HCT116 (cell line): ENCODE data around the gene AK5. TPM values are rescaled to one million over a fixed set of nuclear protein-coding genes. Genes with fewer than 3 reads are reported as not detected.

Source experiments
- ATAC-seq: fragments of 200-7000 bp; cut with Tn5 transposase; 2 replicates; pipeline ENCODE4 v1.9.1; 2020; ENCODE audit warnings: mild to moderate bottlenecking, moderate library complexity
- BruUV-seq: library from RNA; stranded (reverse); fragments of 400-500 nt; replicated peaks from 2 replicates; lab custom pipeline; 2021; lab: Mats Ljungman, UMichigan
- CTCF ChIA-PET: fragments of 300-600 bp; sonication (Branson Sonifier 250); formaldehyde crosslinking; loops from one replicate; lab custom pipeline; 2021; ENCODE audit warnings: antibody characterized with exemption; lab: Charles Lee
- POLR2A ChIA-PET: fragments of 300-600, 350-600 bp; sonication (Branson Sonifier 250); formaldehyde crosslinking; loops from one replicate; lab custom pipeline; 2021; ENCODE audit warnings: antibody characterized with exemption; lab: Charles Lee
- RAD21 ChIA-PET, 2 experiments: fragments of 300-600 bp; sonication (Branson Sonifier 250); formaldehyde crosslinking; loops; one replicate each; lab custom pipeline; 2023; ENCODE audit warnings: low total read pairs in 2 of 2; ENCODE audit not compliant: uncharacterized antibody in 2 of 2, unreplicated experiment in 2 of 2, low non-redundant PET in 1 of 2; lab: Charles Lee
- DNase-seq: peaks from one replicate; pipeline ENCODE4 v3.0.0-alpha.2; 2010; ENCODE audit warnings: low read depth, low spot score
- H2AFZ ChIP-seq: fragments of 200-600 bp; shearing (Covaris generic), sonication (generic); 2 replicates; pipeline ENCODE4 v1.6.1; 2017; ENCODE audit warnings: low read depth, mixed run types, mixed read lengths, antibody characterized with exemption, low read length; ENCODE audit not compliant: poor library complexity, severe bottlenecking
- H3K27ac ChIP-seq: 2 replicates; pipeline ENCODE4 v1.5.1; 2012; ENCODE audit warnings: low read depth, low read length
- H3K27me3 ChIP-seq: fragments of 200-600 bp; sonication (generic); 2 replicates; pipeline ENCODE4 v1.6.1; 2016; ENCODE audit warnings: mixed run types, low read length, mixed read lengths; ENCODE audit not compliant: insufficient read depth
- H3K36me3 ChIP-seq, 2 experiments: fragments of 200-500 bp in 1 of 2; fragments of 200-600 bp in 1 of 2; sonication (Bioruptor generic) in 1 of 2; sonication (generic) in 1 of 2; 2 replicates each; pipeline versions ENCODE4 v1.5.1 to v1.6.1; 2014 to 2016; ENCODE audit warnings: low read length in 2 of 2, inconsistent platforms in 1 of 2, mixed read lengths in 1 of 2, mixed run types in 1 of 2; ENCODE audit not compliant: insufficient read depth in 2 of 2, control insufficient read depth in 1 of 2
- H3K4me1 ChIP-seq, 2 experiments: fragments of 200-600 bp in 1 of 2; sonication (generic) in 1 of 2; 2 replicates each; pipeline versions ENCODE4 v1.5.1 to v1.6.1; 2012 to 2017; ENCODE audit warnings: low read length in 2 of 2, inconsistent platforms in 1 of 2, mild to moderate bottlenecking in 1 of 2, mixed read lengths in 1 of 2, mixed run types in 1 of 2, moderate library complexity in 1 of 2; ENCODE audit not compliant: insufficient read depth in 2 of 2, control insufficient read depth in 1 of 2
- H3K4me2 ChIP-seq: fragments of 200-600 bp; sonication (generic); 2 replicates; pipeline ENCODE4 v1.6.1; 2017; ENCODE audit warnings: mixed run types, low read length, mixed read lengths
- H3K4me3 ChIP-seq, 2 experiments: fragments of 200-600 bp in 1 of 2; sonication (generic) in 1 of 2; replicated peaks in 1 of 2; 2 replicates each; pipeline ENCODE4 v1.5.1; 2011 to 2016; ENCODE audit warnings: low read length in 2 of 2, control low read depth in 1 of 2, low read depth in 1 of 2, mild to moderate bottlenecking in 1 of 2, mixed read lengths in 1 of 2, mixed run types in 1 of 2
- H3K79me2 ChIP-seq: fragments of 200-600 bp; sonication (generic); 2 replicates; pipeline ENCODE4 v1.6.1; 2017; ENCODE audit warnings: mild to moderate bottlenecking, mixed run types, low read length, moderate library complexity, mixed read lengths; ENCODE audit not compliant: insufficient read depth
- H3K9ac ChIP-seq: fragments of 200-600 bp; sonication (generic); 2 replicates; pipeline ENCODE4 v1.6.1; 2016; ENCODE audit warnings: low read length, mixed read lengths
- H3K9me2 ChIP-seq: fragments of 200-600 bp; sonication (generic), shearing (Covaris generic); 2 replicates; pipeline ENCODE4 v1.6.1; 2017; ENCODE audit warnings: mixed run types, mild to moderate bottlenecking, moderate library complexity; ENCODE audit not compliant: insufficient read depth
- H3K9me3 ChIP-seq, 2 experiments: fragments of 200-500 bp in 1 of 2; fragments of 200-600 bp in 1 of 2; sonication (Bioruptor generic) in 1 of 2; sonication (generic) in 1 of 2; 2 replicates each; pipeline ENCODE4 v1.6.1; 2014 to 2017; ENCODE audit warnings: low read length in 2 of 2, mixed read lengths in 2 of 2, inconsistent platforms in 1 of 2, low read depth in 1 of 2, mild to moderate bottlenecking in 1 of 2, mixed run types in 1 of 2, moderate library complexity in 1 of 2; ENCODE audit not compliant: control insufficient read depth in 1 of 2, insufficient read depth in 1 of 2
- H4K20me1 ChIP-seq: fragments of 200-600 bp; sonication (generic), shearing (Covaris generic); 2 replicates; pipeline ENCODE4 v1.6.1; 2017; ENCODE audit warnings: mixed run types, mild to moderate bottlenecking, moderate library complexity; ENCODE audit not compliant: insufficient read depth
- CBX3 ChIP-seq: IDR thresholded peaks from 2 replicates; pipeline ENCODE4 v1.6.1; 2012; ENCODE audit warnings: low read depth
- CEBPB ChIP-seq: IDR thresholded peaks from 2 replicates; pipeline ENCODE4 v1.6.1; 2012; ENCODE audit warnings: low read depth
- EGR1 ChIP-seq: IDR thresholded peaks from 2 replicates; pipeline ENCODE4 v1.6.1; 2012; ENCODE audit warnings: low read depth
- ELF1 ChIP-seq: IDR thresholded peaks from 2 replicates; pipeline ENCODE4 v1.6.1; 2012; ENCODE audit warnings: low read depth, borderline replicate concordance
- EZH2 ChIP-seq: fragments of 200-600 bp; sonication (generic); IDR thresholded peaks from 2 replicates; pipeline ENCODE4 v1.6.1; 2017; ENCODE audit warnings: antibody characterized with exemption, mixed run types
- EZH2phosphoT487 ChIP-seq: fragments of 200-600 bp; IDR thresholded peaks from 2 replicates; pipeline ENCODE4 v1.6.1; 2018; ENCODE audit warnings: antibody characterized with exemption, borderline replicate concordance
- FOSL1 ChIP-seq: IDR thresholded peaks from 2 replicates; pipeline ENCODE4 v1.6.1; 2012; ENCODE audit warnings: low read depth
- MAX ChIP-seq: IDR thresholded peaks from 2 replicates; pipeline ENCODE4 v1.6.1; 2012
- POLR2A ChIP-seq: IDR thresholded peaks from 2 replicates; pipeline ENCODE4 v1.7.0; 2011; ENCODE audit warnings: borderline replicate concordance; ENCODE audit not compliant: insufficient read depth, insufficient read length; ENCODE audit errors: extremely low read depth
- POLR2AphosphoS5 ChIP-seq: IDR thresholded peaks from 2 replicates; pipeline ENCODE4 v1.6.1; 2011; ENCODE audit warnings: mild to moderate bottlenecking, low read depth, low read length, moderate library complexity
- RAD21 ChIP-seq: IDR thresholded peaks from 2 replicates; pipeline ENCODE4 v1.6.1; 2012; ENCODE audit warnings: low read depth, mild to moderate bottlenecking
- SIN3A ChIP-seq: IDR thresholded peaks from 2 replicates; pipeline ENCODE4 v1.6.1; 2012; ENCODE audit warnings: low read depth
- SP1 ChIP-seq: IDR thresholded peaks from 2 replicates; pipeline ENCODE4 v1.6.1; 2012; ENCODE audit warnings: low read depth
- TCF7L2 ChIP-seq: IDR thresholded peaks from 2 replicates; pipeline ENCODE4 v1.7.0; 2011; ENCODE audit warnings: borderline replicate concordance, inconsistent platforms; ENCODE audit not compliant: insufficient read depth, insufficient read length; ENCODE audit errors: extremely low read depth
- YY1 ChIP-seq: IDR thresholded peaks from 2 replicates; pipeline ENCODE4 v1.6.1; 2011; ENCODE audit warnings: low read length, low read depth, moderate library complexity, mild to moderate bottlenecking; ENCODE audit not compliant: insufficient replicate concordance; ENCODE audit errors: extremely low read depth
- ZNF274 ChIP-seq: fragments of 200-500 bp; sonication (Bioruptor generic); IDR thresholded peaks from 2 replicates; pipeline ENCODE4 v1.6.1; 2014; ENCODE audit warnings: mild to moderate bottlenecking, low read depth, low read length, inconsistent platforms
- intact Hi-C: fragments of 100-400 bp; cut with micrococcal nuclease; formaldehyde crosslinking; loops from 2 replicates; pipeline ENCODE4 v1.10.0; 2022
- total RNA-seq: library from RNA; stranded (reverse); gene quantifications from one replicate; pipeline ENCODE4 v1.2.1, GENCODE V29; 2021; ENCODE audit not compliant: unreplicated experiment
- TF ChIP-seq, protein P1 (sequence below): IDR thresholded peaks from 2 replicates; pipeline ENCODE4 v1.6.1; 2011; ENCODE audit warnings: mild to moderate bottlenecking, low read length, moderate library complexity; ENCODE audit not compliant: insufficient replicate concordance; ENCODE audit errors: extremely low read depth

AK5 gene
- total RNA-seq, 1 experiment from 2014 or later = 0.22 TPM

DNA sequence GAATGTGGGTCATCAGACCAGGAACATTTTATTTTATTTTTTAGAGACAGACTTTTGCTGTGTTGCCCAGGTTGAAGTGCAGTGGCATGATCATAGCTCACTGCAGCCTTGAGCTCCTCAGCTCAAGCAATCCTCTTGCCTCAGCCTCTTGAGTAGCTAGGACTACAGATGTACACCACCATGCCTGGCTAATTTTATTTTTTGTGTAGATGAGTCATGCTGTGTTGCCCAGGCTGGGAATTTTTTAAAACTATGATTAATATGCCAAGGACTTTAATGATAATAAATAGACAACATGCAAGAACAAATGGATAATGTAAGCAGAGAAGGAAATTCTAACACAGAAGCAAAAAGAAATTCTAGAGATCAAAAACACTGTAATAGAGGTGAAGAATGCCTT, 142.4 kb downstream of the AK5 start:
- intact Hi-C loops = no loop called here
- Histone ChIP-seq H3K27me3 (no peaks in the 10 kb centered on the region), H2AFZ (no peak overlapping the region), H3K79me2 (no peaks in the 10 kb centered on the region), H3K9me2 (no peaks in the 10 kb centered on the region)
- no peak for TF ChIP-seq RAD21
- no peak for TF ChIP-seq EZH2phosphoT487
- TF ChIP-seq, all 23 proteins: peak for 0
- H3K9me3 ChIP-seq = no peaks in the 10 kb centered on the region
- no peak for ATAC-seq
- H3K4me3 ChIP-seq = no peak overlapping the region
- H3K36me3 ChIP-seq = no peaks in the 10 kb centered on the region
- no peaks in the 10 kb centered on the region for H3K4me1 ChIP-seq
- ChIA-PET CTCF (no interaction called here), RAD21 (no interaction called here), POLR2A (no interaction called here)
- no peak overlapping the region for H3K4me2 ChIP-seq
- H3K9ac ChIP-seq = no peak overlapping the region
- no TSS peak for BruUV-seq
- no peaks in the 10 kb centered on the region for H4K20me1 ChIP-seq
- no peak for DNase-seq
- no peak overlapping the region for H3K27ac ChIP-seq

- RAD21 ChIA-PET = no interaction called here
- Histone ChIP-seq H3K4me2 (no peak overlapping the region), H3K9me2 (no peaks in the 10 kb centered on the region), H2AFZ (no peak overlapping the region), H3K79me2 (no peaks in the 10 kb centered on the region), H3K4me1 (no peaks in the 10 kb centered on the region), H3K36me3 (no peaks in the 10 kb centered on the region), H3K27ac (no peak overlapping the region), H3K9me3 (no peaks in the 10 kb centered on the region), H4K20me1 (no peaks in the 10 kb centered on the region), H3K27me3 (no peaks in the 10 kb centered on the region), H3K4me3 (no peak overlapping the region), H3K9ac (no peak overlapping the region)
- POLR2A ChIA-PET = no interaction called here
- ATAC-seq (no peak), DNase-seq (no peak)
- no TSS peak for BruUV-seq
- intact Hi-C loops = no loop called here
- CTCF ChIA-PET = interaction anchor here (1.1 kb wide), 1 partner anchor 11 kb away, joined by 3 read pairs; no protein-coding TSS in a partner anchor
- TF ChIP-seq SP1 (no peak), MAX (no peak), ELF1 (no peak), ZNF274 (no peak), TCF7L2 (no peak), FOSL1 (no peak), POLR2A (no peak), EGR1 (no peak), EZH2 (no peak), POLR2AphosphoS5 (no peak), CBX3 (no peak), YY1 (no peak), CEBPB (no peak), SIN3A (no peak), EZH2phosphoT487 (no peak)
- TF ChIP-seq, protein P1, sequence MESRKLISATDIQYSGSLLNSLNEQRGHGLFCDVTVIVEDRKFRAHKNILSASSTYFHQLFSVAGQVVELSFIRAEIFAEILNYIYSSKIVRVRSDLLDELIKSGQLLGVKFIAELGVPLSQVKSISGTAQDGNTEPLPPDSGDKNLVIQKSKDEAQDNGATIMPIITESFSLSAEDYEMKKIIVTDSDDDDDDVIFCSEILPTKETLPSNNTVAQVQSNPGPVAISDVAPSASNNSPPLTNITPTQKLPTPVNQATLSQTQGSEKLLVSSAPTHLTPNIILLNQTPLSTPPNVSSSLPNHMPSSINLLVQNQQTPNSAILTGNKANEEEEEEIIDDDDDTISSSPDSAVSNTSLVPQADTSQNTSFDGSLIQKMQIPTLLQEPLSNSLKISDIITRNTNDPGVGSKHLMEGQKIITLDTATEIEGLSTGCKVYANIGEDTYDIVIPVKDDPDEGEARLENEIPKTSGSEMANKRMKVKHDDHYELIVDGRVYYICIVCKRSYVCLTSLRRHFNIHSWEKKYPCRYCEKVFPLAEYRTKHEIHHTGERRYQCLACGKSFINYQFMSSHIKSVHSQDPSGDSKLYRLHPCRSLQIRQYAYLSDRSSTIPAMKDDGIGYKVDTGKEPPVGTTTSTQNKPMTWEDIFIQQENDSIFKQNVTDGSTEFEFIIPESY = no peak
Measured at GRCh38 chr1:77428068-77428467, 146.2 kb downstream of the AK5 start.
